ENCODE measurements around the gene G6PC1.

The G6PC1 gene

GRCh38 chr17:42924891-42925290 lies 24.3 kb downstream of the G6PC1 start:
- no CpG with 5 or more reads among the region's 5 CpGs for WGBS, 2 donors (ENCODE audit: extremely low coverage in 2 of 2, insufficient read length in 2 of 2, insufficient replicate concordance in 1 of 2)
- H2BK15ac ChIP-seq (ENCODE audit: low read length), result no peak overlapping the region
- H3K4ac ChIP-seq (ENCODE audit: low read length), result no peak overlapping the region
- no peak overlapping the region for H2AK5ac ChIP-seq (ENCODE audit: low read depth, low read length)
- no peak overlapping the region for H3K18ac ChIP-seq (ENCODE audit: low read length)
- H3K9ac ChIP-seq (ENCODE audit: low read depth, low read length, poor library complexity), result no peak overlapping the region
- no peak overlapping the region for H3K23ac ChIP-seq (ENCODE audit: low read depth, low read length, poor library complexity)
- no peak overlapping the region for H4K8ac ChIP-seq (ENCODE audit: low read depth, low read length)
- H3K4me3 ChIP-seq (ENCODE audit: low read length in 2 of 2), result no peak overlapping the region
- no peak overlapping the region for H2BK5ac ChIP-seq (ENCODE audit: low read length)
- no peak overlapping the region for H2BK12ac ChIP-seq (ENCODE audit: low read length)
- H3K9me3 ChIP-seq (replicated peaks in 1 of 2; ENCODE audit: control insufficient read depth in 2 of 2, insufficient read depth in 1 of 2, low read depth in 1 of 2, low read length in 2 of 2), result no peaks in the 10 kb centered on the region
- H3K4me1 ChIP-seq (ENCODE audit: control insufficient read depth in 2 of 2, insufficient read depth in 1 of 2, low read depth in 1 of 2, low read length in 2 of 2), result peaks cover 2 to 3% of the 10 kb centered on the region in 2 donors
- no peak overlapping the region for H2BK120ac ChIP-seq (ENCODE audit: low read depth, low read length)
- H3K27me3 ChIP-seq (ENCODE audit: control insufficient read depth in 3 of 3, insufficient read depth in 3 of 3, low read depth in 1 of 3, low read length in 3 of 3), result peaks cover 0 to 53% (median 0%) of the 10 kb centered on the region in 3 experiments
- no peak overlapping the region for H3K27ac ChIP-seq (replicated peaks; ENCODE audit: low read length)
- H4K91ac ChIP-seq (ENCODE audit: low read depth, low read length, poor library complexity), result no peak overlapping the region
- no peaks in the 10 kb centered on the region for H3K79me1 ChIP-seq (ENCODE audit: low read depth, low read length)
- no peak overlapping the region for H3K14ac ChIP-seq (ENCODE audit: low read length)
- H2AFZ ChIP-seq (ENCODE audit: low read length), result no peak overlapping the region
- H3K36me3 ChIP-seq (replicated peaks in 1 of 2; ENCODE audit: control insufficient read depth in 2 of 2, insufficient read depth in 2 of 2, low read length in 2 of 2), result no peaks in the 10 kb centered on the region
- DNase-seq (ENCODE audit: low spot score), result no peak
- H3K4me2 ChIP-seq (ENCODE audit: insufficient read depth, low read length, poor library complexity, severe bottlenecking), result no peak overlapping the region

GRCh38 chr17:42928714-42929496 lies 28.3 kb downstream of the G6PC1 start:
- H4K8ac ChIP-seq (ENCODE audit: low read depth, low read length), result no peak overlapping the region
- H3K79me1 ChIP-seq (ENCODE audit: low read depth, low read length), result no peaks in the 10 kb centered on the region
- no peak overlapping the region for H2BK12ac ChIP-seq (ENCODE audit: low read length)
- no peak overlapping the region for H3K4ac ChIP-seq (ENCODE audit: low read length)
- H2AK5ac ChIP-seq (ENCODE audit: low read depth, low read length), result no peak overlapping the region
- H2AFZ ChIP-seq (ENCODE audit: low read length), result peak overlapping the region; percentile 66
- H2BK120ac ChIP-seq (ENCODE audit: low read depth, low read length), result no peak overlapping the region
- H3K4me3 ChIP-seq (ENCODE audit: low read length in 2 of 2), result no peak overlapping the region
- H2BK15ac ChIP-seq (ENCODE audit: low read length), result no peak overlapping the region
- H3K4me2 ChIP-seq (ENCODE audit: insufficient read depth, low read length, poor library complexity, severe bottlenecking), result no peak overlapping the region
- no CpG with 5 or more reads among the region's 9 CpGs for WGBS, 2 donors (ENCODE audit: extremely low coverage in 2 of 2, insufficient read length in 2 of 2, insufficient replicate concordance in 1 of 2)
- no peaks in the 10 kb centered on the region for H3K9me3 ChIP-seq (replicated peaks in 1 of 2; ENCODE audit: control insufficient read depth in 2 of 2, insufficient read depth in 1 of 2, low read depth in 1 of 2, low read length in 2 of 2)
- no peaks in the 10 kb centered on the region for H3K36me3 ChIP-seq (replicated peaks in 1 of 2; ENCODE audit: control insufficient read depth in 2 of 2, insufficient read depth in 2 of 2, low read length in 2 of 2)
- H3K27ac ChIP-seq (replicated peaks; ENCODE audit: low read length), result no peak overlapping the region
- peaks cover 2% of the 10 kb centered on the region in 2 donors for H3K4me1 ChIP-seq (ENCODE audit: control insufficient read depth in 2 of 2, insufficient read depth in 1 of 2, low read depth in 1 of 2, low read length in 2 of 2)
- H3K14ac ChIP-seq (ENCODE audit: low read length), result no peak overlapping the region
- H3K9ac ChIP-seq (ENCODE audit: low read depth, low read length, poor library complexity), result no peak overlapping the region
- no peak overlapping the region for H4K91ac ChIP-seq (ENCODE audit: low read depth, low read length, poor library complexity)
- no peak overlapping the region for H3K18ac ChIP-seq (ENCODE audit: low read length)
- peaks cover 0 to 26% (median 0%) of the 10 kb centered on the region in 3 experiments for H3K27me3 ChIP-seq (ENCODE audit: control insufficient read depth in 3 of 3, insufficient read depth in 3 of 3, low read depth in 1 of 3, low read length in 3 of 3)
- no peak overlapping the region for H3K23ac ChIP-seq (ENCODE audit: low read depth, low read length, poor library complexity)
- H2BK5ac ChIP-seq (ENCODE audit: low read length), result no peak overlapping the region
- DNase-seq (ENCODE audit: low spot score), result no peak

GRCh38 chr17:42929497-42929844 lies 28.9 kb downstream of the G6PC1 start:
- Histone ChIP-seq H2BK15ac (ENCODE audit: low read length) (no peak overlapping the region), H2AFZ (ENCODE audit: low read length) (no peak overlapping the region), H4K91ac (ENCODE audit: low read depth, low read length, poor library complexity) (no peak overlapping the region), H2BK12ac (ENCODE audit: low read length) (no peak overlapping the region), H3K36me3 (replicated peaks in 1 of 2; ENCODE audit: control insufficient read depth in 2 of 2, insufficient read depth in 2 of 2, low read length in 2 of 2) (no peaks in the 10 kb centered on the region), H3K27me3 (ENCODE audit: control insufficient read depth in 3 of 3, insufficient read depth in 3 of 3, low read depth in 1 of 3, low read length in 3 of 3) (peaks cover 0 to 28% (median 0%) of the 10 kb centered on the region in 3 experiments), H3K4ac (ENCODE audit: low read length) (no peak overlapping the region), H3K14ac (ENCODE audit: low read length) (no peak overlapping the region), H3K79me1 (ENCODE audit: low read depth, low read length) (no peaks in the 10 kb centered on the region), H3K23ac (ENCODE audit: low read depth, low read length, poor library complexity) (no peak overlapping the region), H3K9me3 (replicated peaks in 1 of 2; ENCODE audit: control insufficient read depth in 2 of 2, insufficient read depth in 1 of 2, low read depth in 1 of 2, low read length in 2 of 2) (no peaks in the 10 kb centered on the region), H3K4me2 (ENCODE audit: insufficient read depth, low read length, poor library complexity, severe bottlenecking) (no peak overlapping the region), H3K4me3 (ENCODE audit: low read length in 2 of 2) (no peak overlapping the region), H3K27ac (replicated peaks; ENCODE audit: low read length) (no peak overlapping the region), H2AK5ac (ENCODE audit: low read depth, low read length) (no peak overlapping the region), H2BK120ac (ENCODE audit: low read depth, low read length) (no peak overlapping the region), H4K8ac (ENCODE audit: low read depth, low read length) (no peak overlapping the region), H3K9ac (ENCODE audit: low read depth, low read length, poor library complexity) (no peak overlapping the region), H3K18ac (ENCODE audit: low read length) (no peak overlapping the region), H2BK5ac (ENCODE audit: low read length) (no peak overlapping the region), H3K4me1 (ENCODE audit: control insufficient read depth in 2 of 2, insufficient read depth in 1 of 2, low read depth in 1 of 2, low read length in 2 of 2) (peaks cover 2% of the 10 kb centered on the region in 2 donors)
- WGBS, 2 donors (ENCODE audit: extremely low coverage in 2 of 2, insufficient read length in 2 of 2, insufficient replicate concordance in 1 of 2), result no CpG with 5 or more reads among the region's 1 CpG
- DNase-seq (ENCODE audit: low spot score), result no peak

- Histone ChIP-seq H2BK12ac (ENCODE audit: low read length) (no peak overlapping the region), H3K79me1 (ENCODE audit: low read depth, low read length) (no peaks in the 10 kb centered on the region), H3K27me3 (ENCODE audit: control insufficient read depth in 3 of 3, insufficient read depth in 3 of 3, low read depth in 1 of 3, low read length in 3 of 3) (peaks cover 0 to 11% (median 0%) of the 10 kb centered on the region in 3 experiments), H3K27ac (replicated peaks; ENCODE audit: low read length) (no peak overlapping the region), H2BK120ac (ENCODE audit: low read depth, low read length) (no peak overlapping the region), H3K9ac (ENCODE audit: low read depth, low read length, poor library complexity) (no peak overlapping the region), H3K4ac (ENCODE audit: low read length) (no peak overlapping the region), H4K91ac (ENCODE audit: low read depth, low read length, poor library complexity) (no peak overlapping the region), H4K8ac (ENCODE audit: low read depth, low read length) (no peak overlapping the region), H3K9me3 (replicated peaks in 1 of 2; ENCODE audit: control insufficient read depth in 2 of 2, insufficient read depth in 1 of 2, low read depth in 1 of 2, low read length in 2 of 2) (no peaks in the 10 kb centered on the region), H3K18ac (ENCODE audit: low read length) (no peak overlapping the region), H2BK15ac (ENCODE audit: low read length) (no peak overlapping the region), H3K4me3 (ENCODE audit: low read length in 2 of 2) (no peak overlapping the region), H3K36me3 (replicated peaks in 1 of 2; ENCODE audit: control insufficient read depth in 2 of 2, insufficient read depth in 2 of 2, low read length in 2 of 2) (no peaks in the 10 kb centered on the region), H2AK5ac (ENCODE audit: low read depth, low read length) (no peak overlapping the region), H3K14ac (ENCODE audit: low read length) (no peak overlapping the region), H2AFZ (ENCODE audit: low read length) (no peak overlapping the region), H3K4me2 (ENCODE audit: insufficient read depth, low read length, poor library complexity, severe bottlenecking) (no peak overlapping the region), H3K23ac (ENCODE audit: low read depth, low read length, poor library complexity) (no peak overlapping the region), H3K4me1 (ENCODE audit: control insufficient read depth in 2 of 2, insufficient read depth in 1 of 2, low read depth in 1 of 2, low read length in 2 of 2) (no peaks in the 10 kb centered on the region), H2BK5ac (ENCODE audit: low read length) (no peak overlapping the region)
- WGBS, 2 donors (ENCODE audit: extremely low coverage in 2 of 2, insufficient read length in 2 of 2, insufficient replicate concordance in 1 of 2), result no CpG with 5 or more reads among the region's 9 CpGs
- DNase-seq (ENCODE audit: low spot score), result peak; percentile 52
Measured at GRCh38 chr17:42937712-42938596, 37.4 kb downstream of the G6PC1 start.
